Smooth muscle cell (in vitro differentiated cells): ENCODE measurements around the gene ONECUT3. TPM values are rescaled to one million over a fixed set of nuclear protein-coding genes. Genes with fewer than 3 reads are reported as not detected.

Source experiments
- DNase-seq: peaks from one replicate; lab custom pipeline; 2025; ENCODE audit not compliant: unreplicated experiment; lab: John Stamatoyannopoulos, UW
- H2AFZ ChIP-seq: fragments of 200-600 bp; sonication (generic); 2 replicates; pipeline ENCODE4 v1.6.0; 2016; ENCODE audit warnings: antibody characterized with exemption, low read depth, mild to moderate bottlenecking
- H3F3A ChIP-seq: fragments of 200-600 bp; sonication (generic); 2 replicates; pipeline ENCODE4 v1.6.0; 2017; ENCODE audit warnings: antibody characterized with exemption, low read depth
- H3K27ac ChIP-seq: fragments of 200-600 bp; sonication (generic); 2 replicates; pipeline ENCODE4 v1.5.1; 2016; ENCODE audit warnings: low read depth, mild to moderate bottlenecking
- H3K27me3 ChIP-seq: fragments of 200-600 bp; sonication (generic); 2 replicates; pipeline ENCODE4 v1.6.1; 2016; ENCODE audit warnings: low read depth, mild to moderate bottlenecking
- H3K36me3 ChIP-seq: fragments of 200-600 bp; sonication (generic); 2 replicates; pipeline ENCODE4 v1.5.1; 2016; ENCODE audit warnings: low read depth
- H3K4me1 ChIP-seq: fragments of 200-600 bp; sonication (generic); 2 replicates; pipeline ENCODE4 v1.5.1; 2016; ENCODE audit warnings: low read depth
- H3K4me2 ChIP-seq: fragments of 200-600 bp; sonication (generic); 2 replicates; pipeline ENCODE4 v1.6.0; 2016; ENCODE audit warnings: mild to moderate bottlenecking
- H3K4me3 ChIP-seq: fragments of 200-600 bp; sonication (generic); 2 replicates; pipeline ENCODE4 v1.5.1; 2016; ENCODE audit warnings: mild to moderate bottlenecking
- H3K79me2 ChIP-seq: fragments of 200-600 bp; sonication (generic); 2 replicates; pipeline ENCODE4 v1.6.0; 2016; ENCODE audit warnings: low read depth, mild to moderate bottlenecking
- H3K9ac ChIP-seq: fragments of 200-600 bp; sonication (generic); 2 replicates; pipeline ENCODE4 v1.6.0; 2016; ENCODE audit warnings: low read depth
- H3K9me3 ChIP-seq: fragments of 200-600 bp; sonication (generic); replicated peaks from 2 replicates; pipeline ENCODE4 v1.5.1; 2016; ENCODE audit warnings: low read depth
- H4K20me1 ChIP-seq: fragments of 200-600 bp; sonication (generic); 2 replicates; pipeline ENCODE4 v1.6.0; 2016; ENCODE audit warnings: low read depth
- WGBS: methylation state at CpG from one replicate; pipeline ENCODE4 v1.1.7; 2016; ENCODE audit warnings: low lambda C conversion rate; 5-methylcytosine and 5-hydroxymethylcytosine counted together
- polyA plus RNA-seq: library from polyadenylated mRNA; unstranded; fragments of >200 nt; fragmentation: Nextera tagmentation; extraction: Ambion mirVana; gene quantifications from 2 replicates; pipeline ENCODE4 v1.2.1, GENCODE V29; 2016
- total RNA-seq: library from RNA; depleted of rRNA; stranded (reverse); fragments of >200 nt; gene quantifications from 2 replicates; pipeline ENCODE4 v1.2.3, GENCODE V29; 2014
- TF ChIP-seq, protein P1 (sequence below): fragments of 200-600 bp; sonication (generic); IDR thresholded peaks from 2 replicates; pipeline ENCODE4 v1.5.1; 2017; ENCODE audit warnings: borderline replicate concordance, mild to moderate bottlenecking, antibody characterized with exemption; ENCODE audit not compliant: insufficient read depth, poor library complexity, severe bottlenecking

Gene ONECUT3
- total and polyA plus RNA-seq, 2 experiments from 2014 or later, result not detected

DNA sequence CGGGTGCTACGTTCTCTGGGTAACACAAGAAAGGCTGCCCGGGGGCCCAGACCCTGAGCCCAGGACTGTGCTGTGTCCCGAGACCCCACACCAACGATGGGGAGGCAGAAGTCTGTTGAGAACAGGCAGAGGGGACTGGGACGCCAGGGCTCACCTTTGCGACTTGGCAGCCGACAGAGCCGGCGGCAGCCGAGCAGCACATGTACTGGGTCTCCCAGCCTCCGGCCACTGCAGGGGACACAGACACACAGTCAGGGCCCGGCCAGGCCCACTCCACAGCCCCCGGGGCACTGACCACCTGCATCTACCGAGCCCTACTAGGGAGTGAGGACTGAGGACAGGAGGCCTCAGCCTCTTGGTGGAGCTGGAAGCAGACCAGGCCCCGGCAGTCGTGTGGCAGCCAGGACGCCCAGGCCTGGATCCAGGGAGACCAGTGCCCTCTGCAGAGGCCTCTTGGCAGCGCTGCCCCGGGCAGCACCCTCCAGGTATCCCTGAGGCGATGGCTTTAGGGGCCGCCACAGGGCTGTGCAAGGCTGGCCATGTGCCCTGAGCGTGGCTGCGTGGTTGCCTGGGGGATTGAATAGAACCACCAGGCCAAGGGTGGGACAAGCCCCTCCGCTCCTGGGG, 64.4 kb downstream of the ONECUT3 start:
- Histone ChIP-seq H3K9me3 (no peaks in the 10 kb centered on the region), H3K79me2 (no peaks in the 10 kb centered on the region), H3K4me2 (no peak overlapping the region), H3K9ac (no peak overlapping the region), H3K4me3 (no peak overlapping the region), H3K36me3 (no peaks in the 10 kb centered on the region), H3K27me3 (no peaks in the 10 kb centered on the region), H3K27ac (no peak overlapping the region), H3K4me1 (peaks cover 7% of the 10 kb centered on the region), H2AFZ (no peak overlapping the region), H3F3A (no peaks in the 10 kb centered on the region), H4K20me1 (no peaks in the 10 kb centered on the region)
- TF ChIP-seq, protein P1, sequence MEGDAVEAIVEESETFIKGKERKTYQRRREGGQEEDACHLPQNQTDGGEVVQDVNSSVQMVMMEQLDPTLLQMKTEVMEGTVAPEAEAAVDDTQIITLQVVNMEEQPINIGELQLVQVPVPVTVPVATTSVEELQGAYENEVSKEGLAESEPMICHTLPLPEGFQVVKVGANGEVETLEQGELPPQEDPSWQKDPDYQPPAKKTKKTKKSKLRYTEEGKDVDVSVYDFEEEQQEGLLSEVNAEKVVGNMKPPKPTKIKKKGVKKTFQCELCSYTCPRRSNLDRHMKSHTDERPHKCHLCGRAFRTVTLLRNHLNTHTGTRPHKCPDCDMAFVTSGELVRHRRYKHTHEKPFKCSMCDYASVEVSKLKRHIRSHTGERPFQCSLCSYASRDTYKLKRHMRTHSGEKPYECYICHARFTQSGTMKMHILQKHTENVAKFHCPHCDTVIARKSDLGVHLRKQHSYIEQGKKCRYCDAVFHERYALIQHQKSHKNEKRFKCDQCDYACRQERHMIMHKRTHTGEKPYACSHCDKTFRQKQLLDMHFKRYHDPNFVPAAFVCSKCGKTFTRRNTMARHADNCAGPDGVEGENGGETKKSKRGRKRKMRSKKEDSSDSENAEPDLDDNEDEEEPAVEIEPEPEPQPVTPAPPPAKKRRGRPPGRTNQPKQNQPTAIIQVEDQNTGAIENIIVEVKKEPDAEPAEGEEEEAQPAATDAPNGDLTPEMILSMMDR, result no peak
- 99% methylated on average over 25 of the region's 25 CpGs for WGBS
- no peak for DNase-seq

DNA sequence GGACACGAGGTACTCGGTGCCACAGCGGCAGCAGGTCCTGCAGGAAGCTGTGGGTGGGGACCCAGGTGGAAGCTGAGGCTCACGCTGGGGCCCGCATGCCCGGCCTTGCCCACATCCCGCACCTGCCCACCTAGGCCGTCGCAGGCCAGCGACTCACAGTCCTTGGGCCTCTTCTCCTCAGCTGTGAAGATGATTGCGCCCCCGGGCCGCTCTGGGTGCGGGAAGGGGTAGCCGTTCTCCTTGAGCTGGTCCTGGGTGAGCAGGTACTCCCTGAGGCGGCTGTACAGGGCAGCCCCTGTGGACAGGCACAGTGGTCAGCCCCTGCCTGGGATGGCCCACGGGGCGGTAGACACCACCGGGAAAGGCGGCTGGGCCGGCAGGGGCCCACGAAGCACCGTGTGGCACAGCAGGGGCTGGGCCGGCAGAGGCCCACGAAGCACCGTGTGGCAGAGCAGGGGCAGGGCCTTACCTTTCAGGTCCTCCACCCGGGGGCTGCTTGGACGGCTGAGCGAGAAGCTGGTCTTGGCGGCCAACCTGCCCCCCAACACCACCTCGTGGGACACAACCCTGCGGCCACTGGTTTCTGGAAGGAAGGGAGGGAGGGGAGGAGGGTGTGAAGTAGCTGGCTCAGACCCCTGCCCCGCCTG, 65.4 kb downstream of the ONECUT3 start:
- no peak overlapping the region for H3K27ac ChIP-seq
- no peaks in the 10 kb centered on the region for H3K36me3 ChIP-seq
- TF ChIP-seq, protein P1, result no peak
- H3K9ac ChIP-seq, result no peak overlapping the region
- no peaks in the 10 kb centered on the region for H4K20me1 ChIP-seq
- no peak overlapping the region for H2AFZ ChIP-seq
- 97% methylated on average over 32 of the region's 33 CpGs for WGBS
- DNase-seq, result no peak
- H3K4me1 ChIP-seq, result no peaks in the 10 kb centered on the region
- H3K9me3 ChIP-seq, result no peaks in the 10 kb centered on the region
- H3K27me3 ChIP-seq, result no peaks in the 10 kb centered on the region
- H3K4me3 ChIP-seq, result no peak overlapping the region
- no peaks in the 10 kb centered on the region for H3F3A ChIP-seq
- no peak overlapping the region for H3K4me2 ChIP-seq
- H3K79me2 ChIP-seq, result no peaks in the 10 kb centered on the region

DNA sequence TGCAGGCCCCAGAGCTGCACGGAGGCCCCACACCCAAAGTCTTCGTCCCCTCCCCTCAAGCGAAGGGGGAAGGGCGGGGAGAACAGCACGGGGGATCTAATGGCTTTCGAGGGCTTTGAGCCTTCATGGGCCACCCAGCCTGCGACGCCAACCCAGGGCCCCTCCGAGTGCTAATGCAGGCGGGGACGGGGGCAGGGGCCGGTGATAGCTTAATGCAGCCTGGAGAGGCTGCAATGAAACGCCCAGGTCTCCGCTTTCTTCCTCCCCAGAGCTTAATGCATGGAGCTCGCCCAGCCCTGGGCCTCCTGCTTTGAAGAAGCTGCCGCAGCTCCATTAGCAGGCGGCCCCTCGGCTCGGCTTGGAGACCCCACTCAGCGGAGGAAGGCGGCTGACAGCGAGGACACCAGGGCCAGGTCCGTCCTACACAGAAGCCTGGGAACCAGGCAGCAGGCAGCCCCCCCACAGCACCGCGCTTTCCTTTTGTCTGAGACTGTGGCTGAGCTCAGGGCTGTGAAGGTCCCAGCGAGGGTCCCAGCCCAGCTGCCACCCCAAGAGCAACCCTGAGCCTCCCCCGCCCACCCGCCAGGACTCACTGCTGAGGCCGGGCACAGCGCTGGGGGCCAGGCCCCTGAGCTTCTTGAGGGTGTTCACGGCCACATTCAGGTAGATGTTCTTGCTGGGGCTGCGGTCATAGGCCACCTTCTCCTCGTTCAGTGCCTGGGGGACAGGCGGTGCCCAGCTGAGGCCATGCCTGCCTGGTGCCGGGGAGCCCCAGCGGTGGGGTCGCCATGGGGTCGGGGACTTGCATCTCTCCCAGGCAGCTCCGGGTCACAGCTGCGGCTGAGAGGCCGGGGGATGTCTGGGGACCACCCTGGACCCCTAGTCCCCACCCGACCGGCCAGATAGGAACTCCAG, 66.3 kb downstream of the ONECUT3 start:
- no peaks in the 10 kb centered on the region for H4K20me1 ChIP-seq
- no peak for DNase-seq
- no peaks in the 10 kb centered on the region for H3K27me3 ChIP-seq
- no peaks in the 10 kb centered on the region for H3K79me2 ChIP-seq
- H3K4me1 ChIP-seq, result no peaks in the 10 kb centered on the region
- no peaks in the 10 kb centered on the region for H3F3A ChIP-seq
- no peak overlapping the region for H3K27ac ChIP-seq
- 93% methylated on average over 41 of the region's 43 CpGs for WGBS
- TF ChIP-seq, protein P1, result no peak
- no peak overlapping the region for H3K9ac ChIP-seq
- no peak overlapping the region for H3K4me2 ChIP-seq
- H3K36me3 ChIP-seq, result no peaks in the 10 kb centered on the region
- H3K4me3 ChIP-seq, result no peak overlapping the region
- H2AFZ ChIP-seq, result no peak overlapping the region
- H3K9me3 ChIP-seq, result no peaks in the 10 kb centered on the region
